GM12864 (cell line): Measurements from ENCODE around the gene SLC16A12.

Source experiments
- DNase-seq: peaks from one replicate; pipeline ENCODE4 v3.0.0-alpha.2; 2011; ENCODE audit warnings: low read depth
- H3K4me3 ChIP-seq: 2 replicates; pipeline ENCODE4 v1.5.1; 2011; ENCODE audit warnings: mild to moderate bottlenecking, low read depth, low read length, control low read depth
- CTCF ChIP-seq: IDR thresholded peaks from 2 replicates; pipeline ENCODE4 v1.5.1; 2011; ENCODE audit warnings: low read depth, mild to moderate bottlenecking, moderate library complexity, low read length, control low read depth, inconsistent platforms; ENCODE audit errors: missing control alignments

The SLC16A12 gene

GRCh38 chr10:89465196-89465595 is 70.2 kb downstream of the SLC16A12 start:
- no peak for DNase-seq
- H3K4me3 ChIP-seq = no peak overlapping the region
- TF ChIP-seq CTCF = no peak

GRCh38 chr10:89463846-89464537 is 71.4 kb downstream of the SLC16A12 start:
- no peak for TF ChIP-seq CTCF
- no peak overlapping the region for H3K4me3 ChIP-seq
- no peak for DNase-seq

GRCh38 chr10:89458784-89459183 is 76.6 kb downstream of the SLC16A12 start:
- H3K4me3 ChIP-seq = no peak overlapping the region
- no peak for TF ChIP-seq CTCF
- DNase-seq = no peak

DNA sequence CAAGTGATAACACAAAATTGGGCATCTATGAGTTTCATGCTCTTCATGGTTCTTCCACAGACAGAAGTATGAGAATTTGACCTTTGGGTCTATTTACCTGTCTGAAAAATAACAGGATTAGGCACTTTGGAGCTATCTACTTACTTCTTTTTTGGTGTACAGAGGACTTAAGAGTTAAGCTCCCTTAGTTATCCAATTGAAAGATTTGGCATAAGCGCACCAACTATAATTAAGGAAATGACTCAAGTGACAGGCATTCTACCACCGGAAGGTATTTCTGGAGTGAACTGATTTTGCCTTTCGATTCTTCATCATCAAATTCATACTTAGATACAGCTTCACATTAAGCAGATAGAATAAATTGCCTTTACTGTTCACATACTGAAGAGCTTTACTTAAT is 77.1 kb downstream of the SLC16A12 start:
- TF ChIP-seq CTCF = no peak
- DNase-seq = no peak
- H3K4me3 ChIP-seq = no peak overlapping the region

DNA sequence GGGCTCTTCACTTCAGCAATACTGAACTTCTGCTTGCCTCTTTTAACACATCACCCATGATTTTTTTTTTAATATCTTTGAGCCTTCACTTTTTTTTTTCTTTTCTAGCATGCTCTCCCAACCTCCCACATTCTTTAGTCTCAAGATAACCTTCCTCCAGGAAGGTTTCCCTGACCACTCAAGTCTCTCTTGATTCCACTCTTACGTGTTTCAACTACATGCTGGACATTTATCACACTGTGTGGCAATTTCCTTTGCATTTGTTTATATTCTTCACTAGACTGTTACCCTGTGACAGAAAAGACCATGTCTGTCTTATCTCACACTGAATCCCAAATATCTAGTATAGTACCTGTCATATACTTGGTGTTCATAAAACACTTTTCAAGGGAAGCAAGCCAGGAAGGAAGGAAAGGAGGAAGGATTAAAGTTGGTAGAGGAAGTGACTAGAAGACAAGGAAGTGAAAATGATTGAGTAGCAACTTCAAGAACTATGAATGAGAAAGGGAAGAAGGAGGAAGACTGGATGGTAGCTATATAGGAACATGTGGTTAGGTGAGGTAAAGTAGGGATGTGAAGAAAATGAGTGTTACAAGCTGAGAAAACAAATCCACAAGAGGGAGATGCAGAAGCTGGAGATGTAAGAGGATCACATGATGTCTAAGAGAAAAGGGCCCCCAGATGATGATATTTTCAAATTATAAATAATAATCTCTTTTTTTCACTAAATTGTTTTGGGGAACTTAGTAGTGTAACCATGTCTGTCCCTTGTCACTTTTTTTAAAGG is 80.6 kb downstream of the SLC16A12 start:
- H3K4me3 ChIP-seq = no peak overlapping the region
- no peak for TF ChIP-seq CTCF
- DNase-seq = no peak

GRCh38 chr10:89452193-89452592 is 83.2 kb downstream of the SLC16A12 start:
- H3K4me3 ChIP-seq = no peak overlapping the region
- DNase-seq = no peak
- no peak for TF ChIP-seq CTCF
